GM12892 (cell line): ENCODE results near the gene KCTD3.

Source experiments
- POLR2A ChIP-seq: IDR thresholded peaks from 2 replicates; pipeline ENCODE4 v1.6.1; 2011; ENCODE audit warnings: low read depth, low read length, control low read depth
- POLR2AphosphoS5 ChIP-seq: IDR thresholded peaks from 2 replicates; pipeline ENCODE4 v1.6.1; 2011; ENCODE audit warnings: low read depth, low read length, control low read depth
- TAF1 ChIP-seq: IDR thresholded peaks from 2 replicates; pipeline ENCODE4 v1.6.1; 2011; ENCODE audit warnings: low read depth, mild to moderate bottlenecking, control low read depth, low read length, borderline replicate concordance

GRCh38 chr1:215623162-215623561 lies 56.1 kb downstream of the KCTD3 start:
- TF ChIP-seq POLR2A: no peak
- no peak for TF ChIP-seq POLR2AphosphoS5
- TF ChIP-seq TAF1: no peak
